ENCODE data around the gene MAP1LC3B. TPM values are rescaled to one million over a fixed set of nuclear protein-coding genes. Genes with fewer than 3 reads are reported as not detected.

Gene MAP1LC3B
- total RNA-seq, 1 experiment from 2014 or later: 75.2 TPM

- CTCF ChIA-PET: no interaction called here
- no peaks in the 10 kb centered on the region for H3K4me1 ChIP-seq (ENCODE audit: control insufficient read depth, insufficient read depth, low read length)
- H3K27ac ChIP-seq (ENCODE audit: low read length): no peak overlapping the region
- peaks cover 9% of the 10 kb centered on the region for H3K36me3 ChIP-seq (ENCODE audit: control insufficient read depth, insufficient read depth, low read length)
- no peaks in the 10 kb centered on the region for H3K9me3 ChIP-seq (ENCODE audit: control insufficient read depth, insufficient read depth, low read depth, low read length)
- no TSS peak for BruUV-seq (replicated peaks)
- DNase-seq (ENCODE audit: low read depth, low spot score) (no peak), ATAC-seq (no peak)
- in situ Hi-C loops (cut with HindIII; ENCODE audit: low pct_unique_long_range_greater_than_20kb, low sequenced_read_pairs): no loop called here
- no peak overlapping the region for H3K4me3 ChIP-seq (ENCODE audit: low read depth in 2 of 2, low read length in 2 of 2)
- intact Hi-C loops (cut with micrococcal nuclease; ENCODE audit: unreplicated experiment): no loop called here
- POLR2A ChIA-PET: no interaction called here
- H3K27me3 ChIP-seq (ENCODE audit: control insufficient read depth, insufficient read depth, low read length): no peaks in the 10 kb centered on the region
- TF ChIP-seq REST (IDR thresholded peaks at IDR 0.05; ENCODE audit: insufficient read depth in 1 of 2, low read depth in 2 of 2, low read length in 1 of 2): no peak
- TF ChIP-seq CTCF (IDR thresholded peaks at IDR 0.05): no peak
- TF ChIP-seq TCF7L2 (IDR thresholded peaks at IDR 0.05; ENCODE audit: low read depth, low read length): no peak
- no peak for TF ChIP-seq POLR2AphosphoS5 (IDR thresholded peaks at IDR 0.05; ENCODE audit: low read depth, low read length)
- TF ChIP-seq SIN3A (IDR thresholded peaks at IDR 0.05; ENCODE audit: borderline replicate concordance, insufficient read depth, low read depth, low read length): no peak
Measured at GRCh38 chr16:87410530-87410929, 18.4 kb downstream of the MAP1LC3B start.

GRCh38 chr16:87410968-87411367, 18.8 kb downstream of the MAP1LC3B start:
- Histone ChIP-seq H3K4me1 (ENCODE audit: control insufficient read depth, insufficient read depth, low read length) (no peaks in the 10 kb centered on the region), H3K27me3 (ENCODE audit: control insufficient read depth, insufficient read depth, low read length) (no peaks in the 10 kb centered on the region), H3K27ac (ENCODE audit: low read length) (no peak overlapping the region), H3K9me3 (ENCODE audit: control insufficient read depth, insufficient read depth, low read depth, low read length) (no peaks in the 10 kb centered on the region), H3K4me3 (ENCODE audit: low read depth in 2 of 2, low read length in 2 of 2) (no peak overlapping the region), H3K36me3 (ENCODE audit: control insufficient read depth, insufficient read depth, low read length) (peaks cover 8% of the 10 kb centered on the region)
- ATAC-seq (no peak), DNase-seq (ENCODE audit: low read depth, low spot score) (no peak)
- intact Hi-C loops (cut with micrococcal nuclease; ENCODE audit: unreplicated experiment) (no loop called here), in situ Hi-C loops (cut with HindIII; ENCODE audit: low pct_unique_long_range_greater_than_20kb, low sequenced_read_pairs) (no loop called here)
- TF ChIP-seq SIN3A (IDR thresholded peaks at IDR 0.05; ENCODE audit: borderline replicate concordance, insufficient read depth, low read depth, low read length) (no peak), TCF7L2 (IDR thresholded peaks at IDR 0.05; ENCODE audit: low read depth, low read length) (no peak), REST (IDR thresholded peaks at IDR 0.05; ENCODE audit: insufficient read depth in 1 of 2, low read depth in 2 of 2, low read length in 1 of 2) (no peak)
- ChIA-PET CTCF (no interaction called here), POLR2A (no interaction called here)
- no TSS peak for BruUV-seq (replicated peaks)

Data from Panc1 (cell line).